ENCODE data around the gene RGS3. TPM values are rescaled to one million over a fixed set of nuclear protein-coding genes. Genes with fewer than 3 reads are reported as not detected.

RGS3 gene
- polyA plus RNA-seq, 1 donor: 33.0 TPM

- Histone ChIP-seq H3K4me3 (ENCODE audit: low read length) (no peak overlapping the region), H3K9me3 (ENCODE audit: control insufficient read depth, low read depth, low read length) (no peaks in the 10 kb centered on the region), H3K27ac (ENCODE audit: low read length) (no peak overlapping the region), H3K4me1 (ENCODE audit: control insufficient read depth, insufficient read depth, low read length) (peaks cover 18% of the 10 kb centered on the region), H3K27me3 (ENCODE audit: control insufficient read depth, insufficient read depth, low read length) (no peaks in the 10 kb centered on the region), H3K36me3 (ENCODE audit: control insufficient read depth, insufficient read depth, low read length) (peaks cover 28% of the 10 kb centered on the region)
- DNase-seq: no peak
- WGBS (ENCODE audit: insufficient coverage, low lambda C conversion rate): no CpG with 5 or more reads among the region's 5 CpGs
These were observed 135.4 kb downstream of the RGS3 start for GRCh38 chr9:113598883-113599282.

DNA sequence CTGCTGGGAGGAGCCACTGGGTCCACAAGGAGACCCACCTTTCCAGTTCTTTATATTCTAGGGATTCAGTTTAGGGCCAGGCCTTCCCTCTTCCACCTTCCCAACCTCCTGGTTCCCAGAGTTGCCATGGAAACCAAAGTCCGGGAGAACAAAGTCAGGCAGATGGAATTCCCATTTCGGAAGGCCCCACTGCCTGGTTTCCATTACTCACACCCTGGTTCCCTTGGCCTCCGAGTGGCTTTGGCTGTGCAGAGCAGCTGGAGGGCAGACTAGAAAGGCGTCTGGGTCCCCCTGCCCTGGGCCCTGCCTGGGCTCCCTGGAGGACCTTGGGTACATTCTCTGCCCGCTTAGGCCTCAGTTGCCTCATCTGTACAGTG is 136.1 kb downstream of the RGS3 start:
- Histone ChIP-seq H3K4me1 (ENCODE audit: control insufficient read depth, insufficient read depth, low read length) (peaks cover 14% of the 10 kb centered on the region), H3K36me3 (ENCODE audit: control insufficient read depth, insufficient read depth, low read length) (peaks cover 28% of the 10 kb centered on the region), H3K9me3 (ENCODE audit: control insufficient read depth, low read depth, low read length) (no peaks in the 10 kb centered on the region), H3K4me3 (ENCODE audit: low read length) (no peak overlapping the region), H3K27me3 (ENCODE audit: control insufficient read depth, insufficient read depth, low read length) (no peaks in the 10 kb centered on the region), H3K27ac (ENCODE audit: low read length) (no peak overlapping the region)
- 100% methylated on average over 1 of the region's 5 CpGs for WGBS (ENCODE audit: insufficient coverage, low lambda C conversion rate)
- no peak for DNase-seq

DNA sequence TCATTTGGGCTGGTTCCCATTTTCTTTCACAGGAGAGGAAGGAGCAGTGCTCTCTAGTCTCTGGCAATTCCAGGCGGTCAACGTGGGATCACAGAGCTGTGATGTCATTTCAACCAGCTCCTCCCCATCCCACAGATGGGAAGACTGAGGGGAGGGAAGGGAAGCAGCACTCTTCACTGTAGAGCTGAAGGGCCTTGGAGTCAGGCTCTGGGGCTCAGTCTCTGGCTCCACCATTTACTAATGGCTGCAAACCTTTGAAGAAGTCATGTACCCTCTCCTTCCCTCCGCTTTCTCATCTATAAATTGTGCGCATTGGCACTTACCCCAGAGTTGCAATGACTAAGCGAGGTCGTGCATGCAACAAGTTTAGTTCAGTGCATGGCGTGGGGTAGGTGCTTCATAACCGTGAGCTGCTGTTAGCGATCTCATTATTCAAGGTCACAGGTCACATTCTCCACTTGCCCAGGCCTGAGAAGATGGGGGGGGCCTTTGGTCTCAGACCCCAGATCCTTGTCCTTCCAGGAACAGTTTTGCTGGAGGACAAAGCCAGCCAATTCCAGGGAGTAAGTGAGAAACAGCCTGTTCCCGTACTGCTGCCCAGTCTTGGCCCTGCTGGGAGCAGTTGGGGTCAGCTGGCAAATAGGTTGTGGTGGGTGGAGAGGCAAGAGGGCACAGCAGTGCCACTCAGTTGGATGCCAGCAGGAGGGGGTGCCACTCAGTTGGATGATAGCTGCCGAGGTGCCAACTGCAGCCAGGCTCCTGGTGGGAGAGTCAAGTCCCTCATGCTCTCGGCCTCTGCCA is 136.7 kb downstream of the RGS3 start:
- WGBS (ENCODE audit: insufficient coverage, low lambda C conversion rate): no CpG with 5 or more reads among the region's 12 CpGs

GRCh38 chr9:113600871-113601614 is 137.5 kb downstream of the RGS3 start:
- no peaks in the 10 kb centered on the region for H3K9me3 ChIP-seq (ENCODE audit: control insufficient read depth, low read depth, low read length)
- H3K4me1 ChIP-seq (ENCODE audit: control insufficient read depth, insufficient read depth, low read length): peaks cover 14% of the 10 kb centered on the region
- no peak overlapping the region for H3K4me3 ChIP-seq (ENCODE audit: low read length)
- no peak overlapping the region for H3K27ac ChIP-seq (ENCODE audit: low read length)
- H3K36me3 ChIP-seq (ENCODE audit: control insufficient read depth, insufficient read depth, low read length): peaks cover 20% of the 10 kb centered on the region
- DNase-seq: no peak
- no peaks in the 10 kb centered on the region for H3K27me3 ChIP-seq (ENCODE audit: control insufficient read depth, insufficient read depth, low read length)
- 100% methylated on average over 1 of the region's 5 CpGs for WGBS (ENCODE audit: insufficient coverage, low lambda C conversion rate)

More for the DNA sequence above, 136.7 kb downstream of the RGS3 start:
- no peaks in the 10 kb centered on the region for H3K9me3 ChIP-seq (ENCODE audit: control insufficient read depth, low read depth, low read length)
- peaks cover 27% of the 10 kb centered on the region for H3K36me3 ChIP-seq (ENCODE audit: control insufficient read depth, insufficient read depth, low read length)
- H3K27ac ChIP-seq (ENCODE audit: low read length): no peak overlapping the region
- no peak for DNase-seq
- H3K27me3 ChIP-seq (ENCODE audit: control insufficient read depth, insufficient read depth, low read length): no peaks in the 10 kb centered on the region
- H3K4me3 ChIP-seq (ENCODE audit: low read length): no peak overlapping the region
- peaks cover 14% of the 10 kb centered on the region for H3K4me1 ChIP-seq (ENCODE audit: control insufficient read depth, insufficient read depth, low read length)

DNA sequence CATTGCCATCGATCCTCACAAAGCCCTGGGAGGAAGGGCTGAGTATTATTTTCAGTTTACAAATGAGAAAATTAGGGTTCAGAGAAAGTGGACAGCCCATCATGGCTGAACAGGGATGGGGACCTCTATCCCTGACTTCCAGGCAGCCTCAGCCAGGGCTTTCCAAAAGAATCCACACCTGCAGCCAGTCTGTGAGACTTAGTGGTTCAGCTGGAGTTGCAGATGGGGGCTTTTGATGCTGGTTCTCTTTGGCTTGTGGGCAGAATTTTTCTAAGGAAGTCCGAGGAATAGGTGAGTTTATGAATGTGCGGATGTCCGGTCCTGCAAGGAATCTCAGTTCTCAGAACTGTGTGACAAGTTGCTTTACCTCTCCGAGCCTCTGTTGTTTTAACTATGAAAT is 138.1 kb downstream of the RGS3 start:
- no peaks in the 10 kb centered on the region for H3K27me3 ChIP-seq (ENCODE audit: control insufficient read depth, insufficient read depth, low read length)
- no peak overlapping the region for H3K27ac ChIP-seq (ENCODE audit: low read length)
- H3K4me3 ChIP-seq (ENCODE audit: low read length): no peak overlapping the region
- peaks cover 14% of the 10 kb centered on the region for H3K36me3 ChIP-seq (ENCODE audit: control insufficient read depth, insufficient read depth, low read length)
- DNase-seq: no peak
- H3K9me3 ChIP-seq (ENCODE audit: control insufficient read depth, low read depth, low read length): no peaks in the 10 kb centered on the region
- no CpG with 5 or more reads among the region's 5 CpGs for WGBS (ENCODE audit: insufficient coverage, low lambda C conversion rate)
- peaks cover 14% of the 10 kb centered on the region for H3K4me1 ChIP-seq (ENCODE audit: control insufficient read depth, insufficient read depth, low read length)

DNA sequence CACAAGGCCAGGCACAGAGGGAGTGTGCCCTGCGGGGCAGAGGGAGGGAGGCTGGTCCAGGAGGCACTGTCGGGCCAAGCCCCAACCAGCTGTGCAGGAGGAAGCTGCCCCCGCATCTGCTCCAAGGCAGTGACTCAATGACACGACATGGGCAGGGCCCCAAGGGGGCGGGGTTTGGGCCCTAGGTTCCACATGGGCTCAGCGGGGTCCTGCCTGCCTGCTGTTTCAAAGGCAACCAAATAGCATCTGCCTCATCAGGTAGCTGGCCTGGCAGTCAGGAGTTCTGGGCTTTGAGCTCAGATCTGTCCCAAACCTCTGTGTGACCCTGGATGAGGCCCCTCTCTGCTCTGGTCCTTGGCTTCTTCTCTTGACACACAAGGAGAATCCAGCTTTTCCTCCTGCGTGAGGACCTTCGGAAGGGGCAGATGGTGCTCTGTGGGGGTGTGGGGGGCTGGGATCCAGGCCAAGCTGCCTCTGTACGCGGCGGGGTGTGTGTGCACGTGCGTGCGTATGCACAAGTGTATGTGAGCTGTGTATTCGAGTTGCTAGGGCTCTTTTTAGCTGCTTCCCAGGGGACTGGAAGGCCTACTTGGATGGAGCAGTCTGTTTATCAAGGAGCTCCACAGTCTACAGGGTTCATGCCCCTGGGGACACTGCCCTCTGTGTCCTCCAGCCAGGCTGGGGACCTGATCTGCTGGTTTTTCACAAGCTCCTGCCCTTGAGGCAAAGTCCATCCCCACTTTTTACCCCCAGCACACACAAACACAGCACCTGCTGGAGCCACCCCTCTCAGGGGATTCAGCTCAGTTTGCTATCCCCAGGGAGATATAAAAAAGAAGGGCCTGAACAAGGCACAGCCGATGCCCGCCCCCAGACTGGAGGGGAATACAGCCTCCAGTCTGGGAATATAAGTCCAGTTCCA is 138.9 kb downstream of the RGS3 start:
- WGBS (ENCODE audit: insufficient coverage, low lambda C conversion rate): no CpG with 5 or more reads among the region's 17 CpGs
- peak overlapping the region; percentile 29 for H3K27ac ChIP-seq (ENCODE audit: low read length)
- no peak overlapping the region for H3K4me3 ChIP-seq (ENCODE audit: low read length)
- peaks cover 6% of the 10 kb centered on the region for H3K36me3 ChIP-seq (ENCODE audit: control insufficient read depth, insufficient read depth, low read length)
- H3K4me1 ChIP-seq (ENCODE audit: control insufficient read depth, insufficient read depth, low read length): peaks cover 14% of the 10 kb centered on the region
- DNase-seq: peak; percentile 64 to 79
- H3K27me3 ChIP-seq (ENCODE audit: control insufficient read depth, insufficient read depth, low read length): no peaks in the 10 kb centered on the region
- H3K9me3 ChIP-seq (ENCODE audit: control insufficient read depth, low read depth, low read length): no peaks in the 10 kb centered on the region

DNA sequence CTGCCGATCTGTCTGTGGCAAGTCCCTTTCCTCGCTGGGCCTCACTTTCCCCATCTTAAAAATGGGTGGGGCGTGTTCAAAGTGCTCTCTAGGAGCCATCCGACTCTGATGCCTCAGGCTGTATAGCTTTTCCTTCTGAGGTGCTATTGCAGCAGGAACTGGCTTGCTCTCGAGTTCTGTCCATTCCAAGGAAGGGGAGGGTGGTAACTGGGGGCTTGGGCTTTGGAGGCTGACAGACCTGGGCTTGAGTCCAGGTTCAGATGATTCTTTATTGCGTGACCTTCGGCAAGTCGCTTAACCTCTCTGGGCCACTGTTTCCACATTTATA is 139.5 kb downstream of the RGS3 start:
- no CpG with 5 or more reads among the region's 8 CpGs for WGBS (ENCODE audit: insufficient coverage, low lambda C conversion rate)
- H3K9me3 ChIP-seq (ENCODE audit: control insufficient read depth, low read depth, low read length): no peaks in the 10 kb centered on the region
- no peak overlapping the region for H3K4me3 ChIP-seq (ENCODE audit: low read length)
- H3K4me1 ChIP-seq (ENCODE audit: control insufficient read depth, insufficient read depth, low read length): peaks cover 14% of the 10 kb centered on the region
- no peaks in the 10 kb centered on the region for H3K36me3 ChIP-seq (ENCODE audit: control insufficient read depth, insufficient read depth, low read length)
- no peak overlapping the region for H3K27ac ChIP-seq (ENCODE audit: low read length)
- no peak for DNase-seq
- no peaks in the 10 kb centered on the region for H3K27me3 ChIP-seq (ENCODE audit: control insufficient read depth, insufficient read depth, low read length)

DNA sequence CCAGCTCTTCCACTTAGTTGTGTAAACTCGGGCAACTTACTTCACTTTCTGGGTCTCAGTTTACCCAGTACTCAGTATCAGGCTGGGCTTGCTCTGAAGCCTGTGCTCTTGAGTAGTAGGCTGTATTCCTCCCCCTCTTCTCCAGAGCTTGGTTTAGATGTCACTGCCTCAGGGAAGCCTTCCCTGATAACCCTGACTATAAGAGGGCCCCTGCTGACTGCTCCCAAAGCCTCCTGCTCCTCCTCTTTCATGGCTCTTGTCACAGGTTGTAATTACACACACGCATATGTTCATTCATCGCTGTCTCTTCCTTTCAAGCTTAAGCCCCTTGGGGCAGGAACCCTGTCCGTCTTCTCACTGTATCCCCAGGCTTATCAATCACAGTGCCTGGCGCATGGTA is 140.2 kb downstream of the RGS3 start:
- DNase-seq: no peak
- Histone ChIP-seq H3K4me1 (ENCODE audit: control insufficient read depth, insufficient read depth, low read length) (peaks cover 14% of the 10 kb centered on the region), H3K27ac (ENCODE audit: low read length) (no peak overlapping the region), H3K9me3 (ENCODE audit: control insufficient read depth, low read depth, low read length) (no peaks in the 10 kb centered on the region), H3K4me3 (ENCODE audit: low read length) (no peak overlapping the region), H3K27me3 (ENCODE audit: control insufficient read depth, insufficient read depth, low read length) (no peaks in the 10 kb centered on the region), H3K36me3 (ENCODE audit: control insufficient read depth, insufficient read depth, low read length) (no peaks in the 10 kb centered on the region)
- no CpG with 5 or more reads among the region's 5 CpGs for WGBS (ENCODE audit: insufficient coverage, low lambda C conversion rate)

GRCh38 chr9:113604393-113604792 is 140.9 kb downstream of the RGS3 start:
- Histone ChIP-seq H3K36me3 (ENCODE audit: control insufficient read depth, insufficient read depth, low read length) (no peaks in the 10 kb centered on the region), H3K4me1 (ENCODE audit: control insufficient read depth, insufficient read depth, low read length) (peaks cover 15% of the 10 kb centered on the region), H3K9me3 (ENCODE audit: control insufficient read depth, low read depth, low read length) (no peaks in the 10 kb centered on the region), H3K27me3 (ENCODE audit: control insufficient read depth, insufficient read depth, low read length) (no peaks in the 10 kb centered on the region), H3K27ac (ENCODE audit: low read length) (no peak overlapping the region), H3K4me3 (ENCODE audit: low read length) (no peak overlapping the region)
- WGBS (ENCODE audit: insufficient coverage, low lambda C conversion rate): no CpG with 5 or more reads among the region's 3 CpGs
- no peak for DNase-seq

DNA sequence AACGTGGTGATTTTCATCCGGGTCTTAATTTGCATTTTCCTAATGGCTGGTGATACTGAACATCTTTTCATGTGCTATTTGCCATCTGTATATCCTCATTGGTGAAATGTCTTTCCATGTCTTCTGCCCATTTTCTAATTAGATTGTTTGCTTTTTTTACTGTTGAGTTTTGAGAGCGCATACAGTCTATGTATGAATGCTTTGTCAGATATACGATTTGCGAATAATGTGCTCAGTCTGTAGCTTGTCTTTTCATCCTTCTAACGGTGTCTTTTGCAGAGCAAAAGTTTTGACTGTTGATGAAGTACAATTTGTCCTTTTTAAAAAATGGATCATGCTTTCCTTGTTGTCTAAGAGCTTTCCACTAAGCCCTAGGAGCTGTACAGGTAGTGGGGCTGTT is 143.0 kb downstream of the RGS3 start:
- no peak overlapping the region for H3K4me3 ChIP-seq (ENCODE audit: low read length)
- 90% methylated on average over 2 of the region's 6 CpGs for whole genome bisulfite sequencing (ENCODE audit: insufficient coverage, low lambda C conversion rate)
- peaks cover 18% of the 10 kb centered on the region for H3K4me1 ChIP-seq (ENCODE audit: control insufficient read depth, insufficient read depth, low read length)
- no peaks in the 10 kb centered on the region for H3K36me3 ChIP-seq (ENCODE audit: control insufficient read depth, insufficient read depth, low read length)
- DNase-seq: no peak
- no peaks in the 10 kb centered on the region for H3K27me3 ChIP-seq (ENCODE audit: control insufficient read depth, insufficient read depth, low read length)
- H3K27ac ChIP-seq (ENCODE audit: low read length): no peak overlapping the region
- H3K9me3 ChIP-seq (ENCODE audit: control insufficient read depth, low read depth, low read length): no peaks in the 10 kb centered on the region
